ENCODE results near the gene FTHL17. TPM values are rescaled to one million over a fixed set of nuclear protein-coding genes. Genes with fewer than 3 reads are reported as not detected.
A peak's percentile ranks its signal among the peaks of the same experiment; 100 is the strongest.

FTHL17 gene
- total RNA-seq, 4 donors from 2014 or later: not detected

- Histone ChIP-seq H3K9me3 (no peaks in the 10 kb centered on the region), H3K36me3 (no peaks in the 10 kb centered on the region), H3K27me3 (peaks cover 0 to 4% of the 10 kb centered on the region in 2 donors), H3K4me1 (no peaks in the 10 kb centered on the region), H3K27ac (no peak overlapping the region), H3K4me3 (no peak overlapping the region)
- no peak for TF ChIP-seq POLR2A (IDR thresholded peaks at IDR 0.05)
- TF ChIP-seq CTCF (IDR thresholded peaks at IDR 0.05): no peak
- WGBS, 2 donors: 60 to 76% methylated on average over 3 of the region's 3 CpGs
- no peak for DNase-seq (ENCODE audit: low spot score in 2 of 2)
These were observed 14.6 kb downstream of the FTHL17 start for GRCh38 chrX:31057291-31057690.

GRCh38 chrX:31053621-31054020 lies 18.2 kb downstream of the FTHL17 start:
- 79 to 92% methylated on average over 3 of the region's 3 CpGs for WGBS, 2 donors
- H3K4me1 ChIP-seq: no peaks in the 10 kb centered on the region
- TF ChIP-seq POLR2A (IDR thresholded peaks at IDR 0.05) (no peak), CTCF (IDR thresholded peaks at IDR 0.05) (no peak), EP300 (IDR thresholded peaks at IDR 0.05) (no peak)

GRCh38 chrX:31039327-31039711 lies 32.5 kb downstream of the FTHL17 start:
- 63 to 70% methylated on average over 3 of the region's 3 CpGs for WGBS, 2 donors
- Histone ChIP-seq H3K27ac (no peak overlapping the region), H3K9me3 (no peaks in the 10 kb centered on the region), H3K27me3 (no peaks in the 10 kb centered on the region), H3K4me3 (no peak overlapping the region), H3K4me1 (no peaks in the 10 kb centered on the region), H3K36me3 (no peaks in the 10 kb centered on the region)
- TF ChIP-seq CTCF (IDR thresholded peaks at IDR 0.05) (no peak), POLR2A (IDR thresholded peaks at IDR 0.05) (no peak), EP300 (IDR thresholded peaks at IDR 0.05) (no peak)
- DNase-seq (ENCODE audit: low spot score in 2 of 2): no peak

More at GRCh38 chrX:31053621-31054020, 18.2 kb downstream of the FTHL17 start:
- Histone ChIP-seq H3K27me3 (peaks cover 0 to 4% of the 10 kb centered on the region in 2 donors), H3K9me3 (no peaks in the 10 kb centered on the region), H3K36me3 (no peaks in the 10 kb centered on the region), H3K27ac (no peak overlapping the region), H3K4me3 (no peak overlapping the region)
- DNase-seq (ENCODE audit: low spot score in 2 of 2): no peak

GRCh38 chrX:31038575-31039326 lies 33.1 kb downstream of the FTHL17 start:
- peak in 1 of 2 donors; percentile 45 for DNase-seq (ENCODE audit: low spot score in 2 of 2)

More at GRCh38 chrX:31038575-31039326, 33.1 kb downstream of the FTHL17 start:
- no peak overlapping the region for H3K27ac ChIP-seq
- no peaks in the 10 kb centered on the region for H3K9me3 ChIP-seq
- whole genome bisulfite sequencing, 2 donors: 19 to 21% methylated on average over 6 of the region's 6 CpGs
- no peak overlapping the region for H3K4me3 ChIP-seq
- H3K4me1 ChIP-seq: no peaks in the 10 kb centered on the region
- H3K36me3 ChIP-seq: no peaks in the 10 kb centered on the region
- H3K27me3 ChIP-seq: peaks cover 0 to 3% of the 10 kb centered on the region in 2 donors
- TF ChIP-seq CTCF (IDR thresholded peaks at IDR 0.05) (peak; percentile 34 to 65 (median 51)), POLR2A (IDR thresholded peaks at IDR 0.05) (no peak), EP300 (IDR thresholded peaks at IDR 0.05) (no peak)
